ENCODE measurements around the gene SYNE3.

Gene SYNE3

DNA sequence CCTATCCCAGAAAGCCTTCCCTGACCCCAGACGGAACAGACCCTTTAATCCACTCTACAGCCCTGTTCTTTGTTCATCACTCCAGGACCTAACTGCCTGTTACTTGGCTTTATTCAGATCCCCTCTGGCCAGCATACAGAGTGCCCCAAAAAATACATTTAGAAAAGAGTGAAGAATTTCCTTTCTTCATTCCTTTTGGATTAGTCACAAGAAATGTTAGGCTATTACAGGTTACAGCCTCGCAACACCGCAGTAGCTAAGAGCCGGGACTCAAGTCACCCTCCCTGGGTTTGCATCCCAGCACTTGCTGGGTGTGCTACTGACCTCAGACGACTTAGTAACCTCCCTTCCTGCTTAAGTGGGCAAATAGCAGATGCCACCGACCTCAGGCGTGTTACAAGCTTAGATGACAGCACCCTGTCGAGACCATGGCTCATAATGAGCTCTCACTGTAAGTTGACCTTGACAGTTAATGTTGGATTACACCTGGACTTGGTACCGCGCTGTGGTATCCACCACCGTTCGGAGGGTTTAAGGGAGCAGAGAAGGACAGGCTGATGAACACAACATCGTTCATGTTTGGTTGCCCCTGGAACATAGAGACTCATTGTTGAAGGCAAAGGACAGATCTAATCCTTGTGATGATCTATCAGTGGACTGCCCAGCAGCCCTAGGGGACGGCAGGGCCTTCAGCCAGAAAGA lies 31.3 kb upstream of the SYNE3 start:
- H4K8ac ChIP-seq (ENCODE audit: low read depth, low read length): no peak overlapping the region
- peaks cover 0 to 3% of the 10 kb centered on the region in 2 experiments for H3K36me3 ChIP-seq (ENCODE audit: control insufficient read depth in 1 of 2, insufficient read depth in 2 of 2, low read length in 2 of 2)
- no peaks in the 10 kb centered on the region for H3K79me2 ChIP-seq (ENCODE audit: control insufficient read depth, insufficient read depth, low read length, poor library complexity)
- no peaks in the 10 kb centered on the region for H3K9me3 ChIP-seq (ENCODE audit: insufficient read depth, low read depth, low read length)
- WGBS (ENCODE audit: extremely low coverage, insufficient coverage, insufficient read length): no CpG with 5 or more reads among the region's 14 CpGs
- H3K14ac ChIP-seq (ENCODE audit: low read length): no peak overlapping the region
- H3K4me2 ChIP-seq (ENCODE audit: low read length): no peak overlapping the region
- H3K4me1 ChIP-seq (ENCODE audit: control insufficient read depth in 1 of 2, insufficient read depth in 2 of 2, low read length in 2 of 2): peaks cover 8 to 15% of the 10 kb centered on the region in 2 experiments
- H3K9ac ChIP-seq (ENCODE audit: low read length): no peak overlapping the region
- no peak overlapping the region for H4K12ac ChIP-seq (ENCODE audit: low read depth, low read length)
- no peak overlapping the region for H3K4ac ChIP-seq (ENCODE audit: low read depth, low read length)
- H3K79me1 ChIP-seq (ENCODE audit: low read length): peaks cover 2% of the 10 kb centered on the region
- no peak overlapping the region for H3K23ac ChIP-seq (ENCODE audit: low read length)
- no peak overlapping the region for H2BK5ac ChIP-seq (ENCODE audit: low read depth, low read length, poor library complexity)
- H2AFZ ChIP-seq (ENCODE audit: insufficient read depth, low read length, poor library complexity): no peak overlapping the region
- no peak overlapping the region for H2BK12ac ChIP-seq (ENCODE audit: low read length)
- no peak overlapping the region for H3K4me3 ChIP-seq (ENCODE audit: low read depth, low read length)
- peak; percentile 81 for DNase-seq
- H2AK5ac ChIP-seq (ENCODE audit: low read length): no peak overlapping the region
- H3K18ac ChIP-seq (ENCODE audit: low read length): no peak overlapping the region
- no peak overlapping the region for H2BK120ac ChIP-seq (ENCODE audit: insufficient read depth, low read length, poor library complexity)
- no peak overlapping the region for H3K27ac ChIP-seq (ENCODE audit: low read depth, low read length)
- H4K91ac ChIP-seq (ENCODE audit: low read depth, low read length): no peak overlapping the region
- no peaks in the 10 kb centered on the region for H3K27me3 ChIP-seq (ENCODE audit: insufficient read depth, low read length)

- Histone ChIP-seq H3K9me3 (ENCODE audit: insufficient read depth, low read depth, low read length) (no peaks in the 10 kb centered on the region), H2BK12ac (ENCODE audit: low read length) (no peak overlapping the region), H3K14ac (ENCODE audit: low read length) (no peak overlapping the region), H3K79me1 (ENCODE audit: low read length) (peaks cover 2% of the 10 kb centered on the region), H3K4ac (ENCODE audit: low read depth, low read length) (no peak overlapping the region), H3K4me1 (ENCODE audit: control insufficient read depth in 1 of 2, insufficient read depth in 2 of 2, low read length in 2 of 2) (peaks cover 8 to 15% of the 10 kb centered on the region in 2 experiments), H4K8ac (ENCODE audit: low read depth, low read length) (no peak overlapping the region), H4K91ac (ENCODE audit: low read depth, low read length) (no peak overlapping the region), H3K4me3 (ENCODE audit: low read depth, low read length) (no peak overlapping the region), H3K23ac (ENCODE audit: low read length) (no peak overlapping the region), H3K27ac (ENCODE audit: low read depth, low read length) (no peak overlapping the region), H3K36me3 (ENCODE audit: control insufficient read depth in 1 of 2, insufficient read depth in 2 of 2, low read length in 2 of 2) (peaks cover 0 to 3% of the 10 kb centered on the region in 2 experiments), H3K79me2 (ENCODE audit: control insufficient read depth, insufficient read depth, low read length, poor library complexity) (no peaks in the 10 kb centered on the region), H2BK120ac (ENCODE audit: insufficient read depth, low read length, poor library complexity) (no peak overlapping the region), H2AFZ (ENCODE audit: insufficient read depth, low read length, poor library complexity) (no peak overlapping the region), H4K12ac (ENCODE audit: low read depth, low read length) (no peak overlapping the region), H3K4me2 (ENCODE audit: low read length) (peak overlapping the region; percentile 18), H3K27me3 (ENCODE audit: insufficient read depth, low read length) (no peaks in the 10 kb centered on the region), H3K9ac (ENCODE audit: low read length) (no peak overlapping the region), H2AK5ac (ENCODE audit: low read length) (no peak overlapping the region), H2BK5ac (ENCODE audit: low read depth, low read length, poor library complexity) (no peak overlapping the region), H3K18ac (ENCODE audit: low read length) (no peak overlapping the region)
- no CpG with 5 or more reads among the region's 5 CpGs for WGBS (ENCODE audit: extremely low coverage, insufficient coverage, insufficient read length)
- peak; percentile 93 to 95 for DNase-seq
Measured at GRCh38 chr14:95547272-95547625, 30.8 kb upstream of the SYNE3 start.

DNA sequence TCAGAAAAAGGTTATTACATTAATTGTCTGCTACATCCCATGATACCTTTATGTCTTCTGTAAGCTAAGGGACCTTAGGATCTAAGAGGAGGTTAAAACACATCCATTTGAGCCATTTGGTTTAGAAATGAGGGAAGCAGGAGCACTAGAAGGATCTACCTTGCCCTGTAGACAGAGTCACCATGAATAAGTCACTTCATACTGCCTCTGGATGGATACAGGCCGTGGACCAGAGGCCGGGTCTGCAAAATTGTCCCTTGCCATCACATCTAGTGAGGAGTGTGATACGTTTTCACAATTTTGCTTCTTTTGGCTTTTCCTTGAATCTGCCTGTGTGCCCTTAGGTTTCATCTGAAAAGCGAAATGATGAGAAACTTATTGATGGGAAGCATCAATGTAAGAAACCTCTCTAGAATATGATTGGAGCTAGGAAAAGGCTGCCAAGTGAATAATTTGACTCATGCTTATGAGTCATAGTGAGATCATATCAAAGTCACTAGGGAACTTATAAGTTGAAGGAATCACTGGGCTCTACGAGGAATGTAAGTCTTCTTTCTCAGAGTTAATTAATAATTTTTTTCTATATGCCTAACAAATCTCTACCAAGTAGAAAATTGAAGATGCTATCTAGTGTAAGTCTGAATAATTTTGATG lies 29.2 kb upstream of the SYNE3 start:
- no peak overlapping the region for H3K23ac ChIP-seq (ENCODE audit: low read length)
- H3K27ac ChIP-seq (ENCODE audit: low read depth, low read length): no peak overlapping the region
- H3K9ac ChIP-seq (ENCODE audit: low read length): no peak overlapping the region
- no peak overlapping the region for H2BK12ac ChIP-seq (ENCODE audit: low read length)
- H3K4me2 ChIP-seq (ENCODE audit: low read length): no peak overlapping the region
- H3K9me3 ChIP-seq (ENCODE audit: insufficient read depth, low read depth, low read length): no peaks in the 10 kb centered on the region
- no peak overlapping the region for H2AK5ac ChIP-seq (ENCODE audit: low read length)
- H3K4me3 ChIP-seq (ENCODE audit: low read depth, low read length): no peak overlapping the region
- H4K91ac ChIP-seq (ENCODE audit: low read depth, low read length): no peak overlapping the region
- no peak overlapping the region for H2BK5ac ChIP-seq (ENCODE audit: low read depth, low read length, poor library complexity)
- no peak overlapping the region for H2AFZ ChIP-seq (ENCODE audit: insufficient read depth, low read length, poor library complexity)
- H3K27me3 ChIP-seq (ENCODE audit: insufficient read depth, low read length): no peaks in the 10 kb centered on the region
- WGBS (ENCODE audit: extremely low coverage, insufficient coverage, insufficient read length): no CpG with 5 or more reads among the region's 5 CpGs
- H3K14ac ChIP-seq (ENCODE audit: low read length): no peak overlapping the region
- H4K8ac ChIP-seq (ENCODE audit: low read depth, low read length): no peak overlapping the region
- peaks cover 0 to 3% of the 10 kb centered on the region in 2 experiments for H3K36me3 ChIP-seq (ENCODE audit: control insufficient read depth in 1 of 2, insufficient read depth in 2 of 2, low read length in 2 of 2)
- H3K4me1 ChIP-seq (ENCODE audit: control insufficient read depth in 1 of 2, insufficient read depth in 2 of 2, low read length in 2 of 2): peaks cover 8 to 15% of the 10 kb centered on the region in 2 experiments
- no peak overlapping the region for H3K4ac ChIP-seq (ENCODE audit: low read depth, low read length)
- peaks cover 2% of the 10 kb centered on the region for H3K79me1 ChIP-seq (ENCODE audit: low read length)
- peak in 1 of 2 donors; percentile 79 for DNase-seq
- no peak overlapping the region for H3K18ac ChIP-seq (ENCODE audit: low read length)
- H2BK120ac ChIP-seq (ENCODE audit: insufficient read depth, low read length, poor library complexity): no peak overlapping the region
- H4K12ac ChIP-seq (ENCODE audit: low read depth, low read length): no peak overlapping the region
- H3K79me2 ChIP-seq (ENCODE audit: control insufficient read depth, insufficient read depth, low read length, poor library complexity): no peaks in the 10 kb centered on the region

- no peak overlapping the region for H3K4me2 ChIP-seq (ENCODE audit: low read length)
- H3K18ac ChIP-seq (ENCODE audit: low read length): no peak overlapping the region
- H3K4me3 ChIP-seq (ENCODE audit: low read depth, low read length): no peak overlapping the region
- no peak for DNase-seq
- H3K27ac ChIP-seq (ENCODE audit: low read depth, low read length): no peak overlapping the region
- peaks cover 2% of the 10 kb centered on the region for H3K79me1 ChIP-seq (ENCODE audit: low read length)
- no peak overlapping the region for H4K8ac ChIP-seq (ENCODE audit: low read depth, low read length)
- no peak overlapping the region for H4K91ac ChIP-seq (ENCODE audit: low read depth, low read length)
- no peak overlapping the region for H2BK12ac ChIP-seq (ENCODE audit: low read length)
- no peak overlapping the region for H3K23ac ChIP-seq (ENCODE audit: low read length)
- H2BK5ac ChIP-seq (ENCODE audit: low read depth, low read length, poor library complexity): no peak overlapping the region
- peaks cover 4 to 11% of the 10 kb centered on the region in 2 experiments for H3K4me1 ChIP-seq (ENCODE audit: control insufficient read depth in 1 of 2, insufficient read depth in 2 of 2, low read length in 2 of 2)
- H3K36me3 ChIP-seq (ENCODE audit: control insufficient read depth in 1 of 2, insufficient read depth in 2 of 2, low read length in 2 of 2): peaks cover 0 to 3% of the 10 kb centered on the region in 2 experiments
- H2AFZ ChIP-seq (ENCODE audit: insufficient read depth, low read length, poor library complexity): no peak overlapping the region
- H3K9ac ChIP-seq (ENCODE audit: low read length): no peak overlapping the region
- no peak overlapping the region for H3K4ac ChIP-seq (ENCODE audit: low read depth, low read length)
- no peak overlapping the region for H4K12ac ChIP-seq (ENCODE audit: low read depth, low read length)
- H3K9me3 ChIP-seq (ENCODE audit: insufficient read depth, low read depth, low read length): no peaks in the 10 kb centered on the region
- H3K79me2 ChIP-seq (ENCODE audit: control insufficient read depth, insufficient read depth, low read length, poor library complexity): no peaks in the 10 kb centered on the region
- no peak overlapping the region for H2AK5ac ChIP-seq (ENCODE audit: low read length)
- no CpG with 5 or more reads among the region's 8 CpGs for WGBS (ENCODE audit: extremely low coverage, insufficient coverage, insufficient read length)
- H2BK120ac ChIP-seq (ENCODE audit: insufficient read depth, low read length, poor library complexity): no peak overlapping the region
- H3K27me3 ChIP-seq (ENCODE audit: insufficient read depth, low read length): no peaks in the 10 kb centered on the region
- no peak overlapping the region for H3K14ac ChIP-seq (ENCODE audit: low read length)
Measured at GRCh38 chr14:95544588-95544987, 28.1 kb upstream of the SYNE3 start.

Data from trophoblast cell (in vitro differentiated cells and primary cell).